Right kidney (tissue), 1 donor: ENCODE data around the gene MOG.

ENCODE experiments used
- DNase-seq: peaks from one replicate; pipeline ENCODE4 v3.0.0-alpha.2; 2016

Gene MOG

DNA sequence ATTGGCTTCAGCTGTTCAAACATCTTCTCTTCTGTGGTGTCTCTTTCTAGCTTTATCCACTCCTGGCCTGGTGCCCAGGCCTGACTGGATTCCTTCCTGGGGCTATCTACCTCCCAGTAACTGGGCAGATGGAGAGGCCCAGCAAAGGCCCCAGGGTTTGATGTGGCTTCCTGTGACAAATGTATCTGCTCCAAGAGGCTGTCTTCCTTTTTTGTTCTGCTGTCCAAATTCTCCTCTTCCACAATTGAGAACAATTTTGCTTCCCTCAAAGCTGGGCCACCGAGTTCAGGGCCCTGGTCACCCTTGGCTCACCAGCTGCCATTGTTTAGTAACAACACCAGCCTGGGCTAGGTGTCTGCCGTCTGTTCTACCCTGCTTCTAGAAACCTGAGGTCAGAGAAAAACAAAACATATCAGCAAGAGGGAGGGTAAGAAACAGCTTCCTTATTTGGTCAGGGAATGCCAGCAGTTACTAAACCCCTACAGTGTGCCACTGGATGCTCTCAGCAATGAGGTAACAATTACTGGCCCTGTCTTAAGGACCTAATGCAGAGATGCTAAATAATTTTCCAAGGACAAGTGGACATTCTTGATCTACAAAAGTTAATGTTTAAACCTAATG lies 20.2 kb downstream of the MOG start:
- no peak for DNase-seq

DNA sequence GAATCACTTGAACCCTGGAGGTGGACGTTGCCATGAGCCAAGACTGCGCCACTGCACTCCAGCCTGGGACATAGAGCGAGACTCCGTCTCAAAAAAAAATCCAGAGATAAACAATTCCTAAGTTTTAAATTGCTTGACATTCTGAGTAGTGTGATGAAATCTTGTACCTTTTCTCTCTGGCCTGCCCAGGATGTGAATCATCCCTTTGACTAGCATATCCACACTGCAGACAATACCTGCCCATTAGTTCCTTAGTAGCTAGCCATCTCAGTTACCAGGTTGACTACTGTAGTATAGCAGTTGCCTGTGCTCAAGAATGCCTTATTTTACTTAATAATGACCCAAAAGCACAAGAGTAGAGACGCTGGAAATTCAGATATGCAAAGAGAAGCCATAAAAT lies 21.2 kb downstream of the MOG start:
- DNase-seq, result no peak

DNA sequence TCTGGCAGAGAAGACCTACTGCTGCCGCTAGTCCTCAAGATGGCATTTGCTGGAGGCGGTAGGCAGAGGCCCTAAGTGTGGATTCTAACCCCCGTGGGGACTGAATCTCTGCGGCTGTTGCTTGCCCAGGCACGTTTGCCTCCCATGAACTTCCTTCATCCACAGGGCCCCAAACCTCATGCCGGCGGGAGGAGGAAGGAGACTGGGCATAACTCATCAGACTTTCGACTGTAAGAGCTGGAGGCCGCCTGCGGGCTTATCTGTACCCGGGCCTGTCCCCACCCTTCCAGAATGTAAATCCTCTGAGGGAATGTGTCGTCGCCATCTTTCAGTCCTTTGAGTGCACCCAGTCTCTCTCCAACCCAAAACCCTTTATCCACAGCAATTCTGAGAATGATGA lies 23.1 kb downstream of the MOG start:
- no peak for DNase-seq

DNA sequence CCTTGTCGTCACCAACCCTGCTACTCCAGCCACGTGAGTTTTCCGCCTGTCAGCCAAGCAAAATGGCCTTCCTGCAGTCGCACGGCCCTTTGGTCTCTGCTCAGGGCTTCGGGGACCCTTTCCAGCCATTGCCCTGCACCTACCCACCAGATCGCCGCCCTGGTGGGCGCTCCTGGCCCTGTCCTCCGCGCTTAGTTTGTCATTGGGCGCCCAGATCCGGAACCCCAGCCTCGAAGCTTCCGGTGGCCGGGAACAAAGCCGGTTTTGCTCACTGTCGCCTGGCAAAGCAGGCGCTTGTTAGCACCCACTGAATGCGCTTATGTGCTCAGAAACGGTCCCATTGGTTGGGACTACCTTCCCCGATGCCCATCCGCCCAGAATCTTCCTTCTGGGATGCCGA lies 23.5 kb downstream of the MOG start:
- no peak for DNase-seq

DNA sequence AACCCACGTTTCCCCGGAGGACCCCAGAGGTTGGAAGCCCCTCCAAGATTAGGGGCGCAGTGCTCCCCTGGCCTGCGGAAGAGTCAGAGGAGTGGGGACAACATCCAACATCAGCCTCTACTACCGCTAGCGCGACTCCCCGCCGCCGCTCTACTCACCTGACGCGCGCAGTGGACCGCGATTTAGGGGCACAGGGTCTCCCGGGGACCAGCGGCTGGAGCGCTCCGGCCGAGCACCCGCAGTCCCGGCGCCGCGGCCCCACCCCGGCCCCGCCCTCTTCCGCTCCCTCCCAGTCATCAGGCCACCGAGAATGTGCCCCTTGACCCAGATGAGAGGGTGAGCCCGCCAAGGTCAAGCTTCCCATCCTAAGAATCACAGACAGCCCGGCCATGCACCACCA lies 24.0 kb downstream of the MOG start, which contains the start of gene ZFP57:
ZFP57 (minus strand) TSS at position 249 of the 400 bp plus-strand sequence. CDS start 4,149 bp downstream, outside the sequence.
- no peak for DNase-seq

DNA sequence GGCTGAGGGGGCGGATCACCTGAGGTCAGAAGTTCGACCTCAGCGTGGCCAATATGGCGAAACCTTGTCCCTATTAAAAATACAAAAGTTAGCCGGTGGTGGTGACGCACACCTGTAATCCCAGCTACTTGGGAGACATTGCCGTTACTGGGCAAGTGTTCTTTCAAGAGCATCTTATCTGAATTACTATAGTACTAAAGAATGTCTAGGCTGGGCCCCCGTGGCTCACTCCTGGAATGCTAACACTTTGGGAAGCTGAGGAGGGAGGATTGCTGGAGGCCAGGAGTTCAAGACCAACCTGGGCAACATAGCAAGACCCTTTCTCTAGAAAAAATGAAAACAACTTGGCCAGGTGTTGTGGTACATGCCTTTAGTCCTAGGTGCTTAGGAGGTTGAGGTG lies 24.9 kb downstream of the MOG start:
- DNase-seq, result no peak

DNA sequence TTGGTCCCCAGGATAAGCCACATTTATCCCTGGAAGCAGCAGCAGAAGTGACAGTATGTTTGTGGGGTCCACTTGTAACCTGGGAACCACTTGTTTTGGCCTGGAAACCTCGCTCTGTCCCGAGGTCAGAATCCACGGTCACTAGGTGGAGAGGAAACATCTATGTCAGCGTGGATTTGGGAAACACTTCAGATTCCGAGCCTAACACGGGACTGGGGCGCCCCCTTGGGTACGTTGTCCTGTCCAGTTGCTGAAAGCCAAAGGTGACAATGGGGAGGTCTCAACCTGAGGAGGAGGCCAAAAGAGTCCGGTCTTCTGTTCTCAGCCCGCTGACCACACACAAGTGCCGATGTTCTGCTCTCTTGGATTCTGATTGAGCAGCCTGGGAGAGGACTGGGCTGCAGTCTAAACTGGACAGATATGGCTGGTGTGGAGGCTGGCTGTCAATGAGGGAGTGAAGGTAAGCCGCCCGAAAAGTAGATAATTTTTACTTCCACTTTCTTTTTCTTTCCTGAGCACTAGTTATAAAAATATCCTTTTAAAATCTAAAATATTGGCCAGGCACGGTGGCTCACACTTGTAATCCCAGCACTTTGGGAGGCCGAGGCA lies 28.9 kb downstream of the MOG start:
- no peak for DNase-seq

DNA sequence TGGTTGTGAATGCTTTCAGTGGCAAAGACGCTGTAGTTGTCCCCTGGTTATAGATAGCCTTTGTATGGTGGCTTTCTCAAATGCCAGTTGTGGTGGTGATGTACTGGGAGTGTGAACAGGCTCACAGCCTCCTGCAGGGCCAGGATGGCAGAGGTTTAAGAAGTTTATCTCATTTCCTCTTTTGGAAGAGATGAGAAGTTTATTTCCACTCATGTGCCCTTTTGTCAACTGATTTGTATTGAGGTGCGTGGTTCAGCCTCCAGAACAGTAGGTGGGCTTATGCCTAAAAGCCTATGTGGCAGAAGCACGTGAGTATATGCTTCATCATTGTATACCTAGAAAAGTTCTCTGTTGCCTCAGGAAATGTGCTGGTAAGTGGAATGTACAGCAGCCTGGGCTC lies 37.7 kb downstream of the MOG start:
- no peak for DNase-seq

DNA sequence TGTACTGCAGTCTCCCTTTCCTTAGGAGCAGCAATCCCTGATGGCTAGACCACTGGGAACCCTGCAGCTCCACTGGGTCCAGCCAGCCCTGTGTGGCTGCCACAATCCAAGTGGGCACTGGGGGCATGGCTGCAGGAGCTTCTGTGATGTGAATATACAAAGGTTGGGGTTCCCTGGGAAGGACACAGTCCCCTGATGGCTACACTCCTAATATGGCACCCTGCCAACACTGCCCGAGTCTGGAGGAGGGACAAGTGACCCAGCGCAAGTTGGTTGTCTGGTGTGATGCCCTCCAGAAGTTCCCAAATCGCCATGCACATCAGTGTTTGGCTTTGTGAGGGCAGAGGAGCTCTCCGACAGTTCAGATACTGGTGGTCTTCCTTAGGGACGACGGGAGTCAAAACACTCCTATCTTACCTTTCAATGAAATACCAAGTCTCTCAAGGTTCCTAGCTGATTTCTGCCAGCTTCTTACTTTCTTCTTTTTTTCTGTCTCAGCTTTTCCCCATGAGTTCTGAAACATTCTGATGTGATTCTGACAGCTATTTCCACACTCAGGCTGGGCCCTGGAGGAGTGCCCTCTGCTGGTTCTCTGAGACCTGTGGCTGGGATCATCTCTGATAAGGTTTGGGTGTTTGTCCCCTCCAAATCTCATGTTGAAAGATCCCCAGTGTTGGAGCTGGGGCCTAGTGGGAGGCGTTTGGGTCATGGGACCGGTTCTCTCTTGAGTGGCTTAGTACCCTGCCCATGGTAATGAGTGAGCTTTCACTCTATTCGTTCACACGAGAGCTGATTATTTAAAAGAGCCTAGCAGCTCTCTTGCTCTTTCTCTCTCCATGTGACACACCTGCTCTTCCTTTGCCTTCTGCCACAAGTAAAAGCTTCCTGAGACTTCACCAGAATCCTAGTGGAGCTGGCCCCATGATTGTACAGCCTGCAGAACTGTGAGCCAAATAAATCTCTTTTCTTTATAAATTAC lies 39.5 kb downstream of the MOG start:
- no peak for DNase-seq

DNA sequence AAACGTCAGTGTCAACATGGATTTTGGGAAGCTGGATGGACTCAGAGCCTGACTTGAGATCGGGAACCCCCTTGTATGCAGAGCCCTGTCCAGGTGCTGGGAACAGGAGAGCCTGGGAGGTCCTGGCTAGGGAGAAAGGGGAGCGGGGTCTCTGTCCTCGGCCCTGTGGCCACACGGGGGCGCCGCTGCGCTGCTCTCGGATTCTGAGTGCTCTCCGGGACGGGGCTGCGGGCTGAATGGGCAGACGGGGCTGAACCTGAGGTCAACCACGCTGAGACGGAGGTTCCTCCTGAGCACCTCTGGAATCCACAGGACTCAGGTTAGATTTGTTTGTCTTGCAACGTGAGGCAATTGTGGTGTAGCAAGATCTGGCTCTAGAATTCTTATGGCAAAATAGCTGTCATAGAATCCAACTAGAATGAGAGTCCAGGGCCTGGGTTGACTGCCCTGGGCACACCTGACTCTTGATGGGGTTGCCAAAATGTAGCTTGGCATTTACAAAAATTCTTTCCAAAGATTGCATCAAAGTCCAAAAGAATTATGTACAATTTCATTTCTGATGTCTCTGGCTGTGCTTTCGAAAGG lies 45.7 kb downstream of the MOG start:
- peak; percentile 17 for DNase-seq

DNA sequence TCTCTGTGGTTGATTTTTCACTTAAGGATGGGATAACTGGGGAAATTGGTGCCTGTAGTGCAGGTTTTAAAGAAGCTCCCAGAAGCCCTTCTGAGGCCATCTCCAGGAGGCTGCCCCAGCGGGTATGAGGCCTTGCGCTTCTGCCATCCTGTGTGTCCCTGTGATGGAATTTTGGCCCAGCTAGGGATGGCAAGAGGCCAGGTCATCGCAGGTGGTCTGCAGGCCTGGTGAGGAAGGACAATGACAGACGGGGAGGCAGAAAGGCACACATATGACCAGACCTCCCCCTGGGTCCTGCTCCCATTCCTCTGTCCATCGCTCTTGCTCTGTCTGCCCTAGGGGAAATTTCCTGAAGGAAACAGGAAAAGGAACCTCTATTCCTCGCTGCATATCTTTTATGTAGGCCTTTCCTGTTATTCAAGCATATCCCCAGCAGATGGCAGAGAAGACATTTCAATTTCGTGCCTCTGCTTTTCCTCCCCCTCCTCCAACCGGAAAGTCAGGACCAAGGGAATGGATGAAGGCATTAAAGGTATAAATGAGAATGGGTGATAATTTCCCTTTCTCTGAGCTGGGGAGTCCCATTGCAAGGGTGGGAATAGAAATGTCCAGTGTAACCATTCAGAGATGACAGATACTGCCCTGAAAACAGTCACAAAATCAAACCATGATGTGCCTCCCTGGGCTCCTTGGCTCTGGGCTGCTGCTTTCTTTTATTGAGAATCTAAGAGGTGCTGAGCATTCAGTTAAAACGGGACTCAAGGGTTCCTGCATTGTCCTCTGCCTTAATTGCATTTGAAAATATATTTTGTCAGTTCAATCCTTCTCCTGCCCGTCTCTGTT lies 48.7 kb downstream of the MOG start:
- DNase-seq, result no peak

DNA sequence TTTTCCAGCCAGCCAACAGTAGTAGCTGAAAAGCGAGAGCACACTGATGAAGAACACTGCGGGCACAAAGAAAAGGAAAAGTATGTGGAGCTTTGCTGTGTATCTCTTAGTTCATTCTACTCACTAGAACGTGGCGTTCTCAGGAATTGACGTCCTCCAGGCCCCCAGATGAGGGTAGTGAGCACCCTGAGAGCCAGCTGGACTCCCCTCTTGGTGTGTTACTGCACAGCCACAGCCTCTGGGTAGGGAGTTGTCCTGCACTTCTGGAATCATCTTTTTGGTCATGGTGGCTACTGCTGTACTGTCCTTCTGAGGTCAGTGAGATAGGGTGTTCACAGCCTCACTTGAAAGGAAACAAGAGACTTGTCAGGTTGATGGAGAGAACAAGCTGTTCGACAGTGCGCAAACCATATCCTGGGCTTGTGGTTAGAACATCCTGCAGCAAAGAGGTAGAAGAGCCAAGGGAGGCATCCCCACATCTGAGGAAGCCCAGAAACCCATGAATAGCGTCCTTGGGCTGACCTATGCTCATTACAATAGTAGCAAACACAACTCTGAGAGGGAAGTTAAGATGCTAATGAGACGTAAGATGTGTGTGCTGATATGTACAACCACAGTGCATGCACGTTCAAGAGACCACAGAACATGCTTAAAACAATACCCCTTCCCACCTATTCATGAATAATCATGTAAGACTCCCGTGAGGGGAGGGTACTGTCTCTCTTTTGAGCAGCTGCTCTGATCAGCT lies 51.7 kb downstream of the MOG start:
- DNase-seq, result no peak

DNA sequence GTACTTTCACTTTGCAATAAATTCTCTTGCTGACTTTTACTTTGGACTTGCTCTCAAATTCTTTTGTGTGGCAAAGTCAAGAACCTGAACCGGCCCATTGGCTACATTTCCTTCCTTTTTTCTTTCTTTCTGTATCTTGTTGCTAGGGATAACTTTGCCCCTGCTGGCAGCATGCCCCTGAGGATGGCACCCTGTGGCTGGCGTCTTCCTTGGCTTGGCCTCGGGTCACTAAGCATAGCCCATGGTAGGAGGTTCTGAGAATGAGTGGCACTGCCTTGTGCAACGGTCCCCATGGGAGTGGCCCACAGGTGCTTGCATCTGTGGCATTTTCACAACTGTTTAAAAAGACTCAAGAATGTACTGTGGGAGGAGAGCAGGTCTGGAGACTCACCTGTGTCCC lies 52.3 kb downstream of the MOG start:
- no peak for DNase-seq

DNA sequence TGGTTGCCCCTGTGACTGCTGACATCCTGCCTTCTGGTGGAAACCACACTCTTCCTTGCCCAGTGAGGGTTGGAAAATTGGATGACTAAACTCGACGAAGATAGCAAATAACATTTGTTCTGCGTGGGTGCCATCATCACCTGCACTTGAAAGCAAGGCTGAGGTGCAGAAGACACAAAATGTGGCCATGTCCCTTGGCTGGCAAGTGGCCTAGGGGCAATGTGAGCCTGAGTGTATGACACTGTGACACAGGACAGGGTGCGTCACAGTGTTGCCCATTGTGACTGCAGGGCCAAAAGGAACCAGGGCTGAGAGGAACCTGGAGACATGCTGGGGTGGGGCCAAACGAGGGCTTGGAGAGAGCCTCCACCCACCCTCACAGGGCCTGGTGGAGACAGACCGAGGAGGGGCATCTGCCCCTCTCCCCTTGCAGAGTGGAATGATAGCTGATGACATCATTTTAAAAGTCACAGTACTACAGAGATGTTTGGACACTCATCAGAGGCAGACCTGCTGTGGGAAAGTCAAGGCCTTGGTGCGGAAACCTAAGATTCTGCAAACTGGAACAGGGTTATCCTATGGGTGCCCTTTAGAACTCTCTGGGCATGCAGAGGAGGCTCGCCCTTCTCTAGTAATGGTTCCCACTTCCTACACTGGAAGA lies 53.5 kb downstream of the MOG start:
- no peak for DNase-seq

DNA sequence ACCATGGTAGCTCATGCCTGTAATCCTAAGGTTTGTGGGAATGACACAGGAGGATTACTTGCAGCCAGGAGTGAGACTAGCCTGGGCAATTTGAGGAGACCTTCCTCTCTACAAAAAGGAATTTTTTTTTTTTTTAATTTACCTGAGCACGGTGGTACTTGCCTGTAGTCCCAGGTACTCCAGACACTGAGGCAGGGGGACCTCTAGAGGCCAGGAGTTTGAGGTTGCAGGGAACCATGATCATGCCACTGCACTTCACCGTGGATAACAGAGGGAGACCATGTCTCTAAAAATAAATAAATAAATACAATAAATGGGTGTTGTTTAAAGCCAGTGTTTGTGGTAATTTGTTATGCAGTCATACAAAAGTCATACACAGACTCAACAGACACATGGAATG lies 64.0 kb downstream of the MOG start:
- no peak for DNase-seq
